ENCODE data around the gene C19orf81.

GRCh38 chr19:50660088-50660366, 10.8 kb downstream of the C19orf81 start:
- TF ChIP-seq ELF4 (IDR thresholded peaks at IDR 0.05) (no peak), HDGF (IDR thresholded peaks at IDR 0.05; ENCODE audit: borderline replicate concordance) (no peak), SP1 (IDR thresholded peaks at IDR 0.05) (no peak), FOXM1 (IDR thresholded peaks at IDR 0.05; ENCODE audit: borderline replicate concordance) (no peak), FOXA1 (IDR thresholded peaks at IDR 0.05) (no peak), BHLHE40 (IDR thresholded peaks at IDR 0.05; ENCODE audit: borderline replicate concordance) (no peak), SUZ12 (IDR thresholded peaks at IDR 0.05) (no peak), L3MBTL2 (conservative IDR thresholded peaks at IDR 0.05) (no peak), LEF1 (IDR thresholded peaks at IDR 0.05; ENCODE audit: borderline replicate concordance) (no peak), NFRKB (IDR thresholded peaks at IDR 0.05) (no peak), PKNOX1 (IDR thresholded peaks at IDR 0.05) (no peak), ARNT (IDR thresholded peaks at IDR 0.05) (no peak), CTBP1 (IDR thresholded peaks at IDR 0.05; ENCODE audit: borderline replicate concordance) (no peak)
